ENCODE data around the gene AGTR1. TPM values are rescaled to one million over a fixed set of nuclear protein-coding genes. Genes with fewer than 3 reads are reported as not detected.
A peak's percentile ranks its signal among the peaks of the same experiment; 100 is the strongest.

Gene AGTR1
- total RNA-seq, 1 experiment from 2014 or later = not detected

DNA sequence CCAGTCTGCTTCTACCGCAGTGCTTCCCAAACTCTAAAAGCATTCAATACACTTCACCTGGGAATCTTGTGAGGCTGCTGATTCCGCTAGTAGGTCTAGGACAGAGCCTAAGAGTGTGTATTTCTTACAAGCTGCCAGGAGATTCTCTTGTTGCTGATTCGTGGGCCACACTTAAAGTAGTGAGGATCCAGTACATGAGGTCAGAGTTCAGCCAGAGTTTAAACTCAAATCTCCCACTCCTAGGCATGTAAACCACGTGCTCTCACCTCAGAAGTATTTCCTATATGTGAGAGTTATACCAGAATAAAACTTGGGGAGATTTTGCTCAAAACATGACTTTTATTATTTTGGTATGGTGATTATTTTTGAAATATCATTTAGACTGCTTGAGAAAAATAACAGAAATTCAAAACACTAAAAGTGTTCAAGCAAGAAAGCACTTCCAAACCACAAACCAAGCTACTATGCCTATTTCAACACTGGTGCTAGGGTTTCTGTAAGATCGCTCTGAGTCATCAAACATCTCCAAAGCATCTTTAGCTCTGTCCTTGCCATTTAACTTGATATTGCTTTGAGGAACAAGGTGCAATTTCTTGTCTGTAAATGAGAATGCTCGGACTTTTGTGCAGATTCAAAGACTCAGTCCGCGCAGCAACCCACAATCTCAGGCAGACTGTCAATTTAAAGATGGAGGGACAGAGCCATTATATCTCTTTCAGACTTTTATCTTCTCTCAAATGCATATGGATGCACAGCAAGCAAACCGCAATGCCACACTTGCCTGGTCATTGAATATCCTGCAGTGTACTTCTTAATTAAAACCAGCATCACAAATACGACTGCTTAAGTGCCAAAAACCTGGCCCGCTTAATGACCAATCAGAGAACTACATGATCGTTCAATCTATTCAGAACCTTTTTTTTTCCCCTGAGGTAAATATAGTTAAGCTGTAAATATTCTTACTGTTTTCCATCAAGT is 59.8 kb downstream of the AGTR1 start:
- peak; percentile 51 for DNase-seq (ENCODE audit: unreplicated experiment)
- Mint-ChIP-seq H3K27me3 (ENCODE audit: insufficient read depth, unreplicated experiment) (peaks cover 51% of the 10 kb centered on the region), H3K27ac (ENCODE audit: low read depth, unreplicated experiment) (no peak overlapping the region), H3K4me3 (ENCODE audit: unreplicated experiment) (no peak overlapping the region), H3K9me3 (ENCODE audit: unreplicated experiment) (no peaks in the 10 kb centered on the region), H3K4me1 (ENCODE audit: insufficient read depth, unreplicated experiment) (peaks cover 6% of the 10 kb centered on the region), H3K36me3 (ENCODE audit: insufficient read depth, unreplicated experiment) (no peaks in the 10 kb centered on the region)
- TF ChIP-seq, protein P1, sequence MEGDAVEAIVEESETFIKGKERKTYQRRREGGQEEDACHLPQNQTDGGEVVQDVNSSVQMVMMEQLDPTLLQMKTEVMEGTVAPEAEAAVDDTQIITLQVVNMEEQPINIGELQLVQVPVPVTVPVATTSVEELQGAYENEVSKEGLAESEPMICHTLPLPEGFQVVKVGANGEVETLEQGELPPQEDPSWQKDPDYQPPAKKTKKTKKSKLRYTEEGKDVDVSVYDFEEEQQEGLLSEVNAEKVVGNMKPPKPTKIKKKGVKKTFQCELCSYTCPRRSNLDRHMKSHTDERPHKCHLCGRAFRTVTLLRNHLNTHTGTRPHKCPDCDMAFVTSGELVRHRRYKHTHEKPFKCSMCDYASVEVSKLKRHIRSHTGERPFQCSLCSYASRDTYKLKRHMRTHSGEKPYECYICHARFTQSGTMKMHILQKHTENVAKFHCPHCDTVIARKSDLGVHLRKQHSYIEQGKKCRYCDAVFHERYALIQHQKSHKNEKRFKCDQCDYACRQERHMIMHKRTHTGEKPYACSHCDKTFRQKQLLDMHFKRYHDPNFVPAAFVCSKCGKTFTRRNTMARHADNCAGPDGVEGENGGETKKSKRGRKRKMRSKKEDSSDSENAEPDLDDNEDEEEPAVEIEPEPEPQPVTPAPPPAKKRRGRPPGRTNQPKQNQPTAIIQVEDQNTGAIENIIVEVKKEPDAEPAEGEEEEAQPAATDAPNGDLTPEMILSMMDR (IDR thresholded peaks at IDR 0.05; ENCODE audit: unreplicated experiment) = no peak
- POLR2A ChIA-PET = no interaction called here
- no TSS peak for BruUV-seq (replicated peaks)
- CTCF ChIA-PET = interaction anchor here (1.4 kb wide), 1 partner anchor 104 kb away, joined by 4 read pairs; no protein-coding TSS in a partner anchor
- intact Hi-C loops (cut with micrococcal nuclease) = no loop called here

DNA sequence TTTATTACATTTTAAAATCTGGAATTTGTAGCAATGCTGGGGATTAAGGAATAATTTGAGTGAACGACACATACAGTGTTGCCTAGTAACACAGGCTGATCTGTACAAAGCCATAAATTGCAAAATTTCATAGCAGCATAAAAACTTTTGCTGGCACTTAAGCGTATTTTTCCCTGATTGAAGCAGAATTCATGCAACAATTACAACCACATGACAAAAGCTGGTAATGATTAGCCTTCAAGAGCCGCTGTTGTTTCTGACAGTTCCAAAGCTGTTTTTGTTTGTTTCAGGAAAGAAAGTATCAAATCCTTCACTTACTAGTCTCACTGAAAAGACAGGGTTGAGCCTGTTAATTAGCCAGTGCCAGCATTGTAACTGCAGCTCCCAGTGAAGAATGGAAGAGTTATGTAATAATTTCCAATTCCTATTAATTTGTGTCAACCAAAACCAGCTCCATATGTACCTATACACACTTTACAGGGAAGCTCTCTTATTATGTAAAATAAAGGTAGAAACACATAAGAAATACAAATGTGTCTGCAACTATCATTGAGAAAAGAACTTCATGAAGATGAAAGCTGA is 60.7 kb downstream of the AGTR1 start:
- Mint-ChIP-seq H3K4me1 (ENCODE audit: insufficient read depth, unreplicated experiment) (peaks cover 3% of the 10 kb centered on the region), H3K9me3 (ENCODE audit: unreplicated experiment) (no peaks in the 10 kb centered on the region), H3K27me3 (ENCODE audit: insufficient read depth, unreplicated experiment) (peaks cover 42% of the 10 kb centered on the region), H3K4me3 (ENCODE audit: unreplicated experiment) (no peak overlapping the region), H3K36me3 (ENCODE audit: insufficient read depth, unreplicated experiment) (no peaks in the 10 kb centered on the region), H3K27ac (ENCODE audit: low read depth, unreplicated experiment) (no peak overlapping the region)
- TF ChIP-seq, protein P1 (IDR thresholded peaks at IDR 0.05; ENCODE audit: unreplicated experiment) = no peak
- CTCF ChIA-PET = interaction anchor here (1.4 kb wide), 1 partner anchor 103 kb away, joined by 4 read pairs; no protein-coding TSS in a partner anchor
- POLR2A ChIA-PET = no interaction called here
- intact Hi-C loops (cut with micrococcal nuclease) = no loop called here
- no TSS peak for BruUV-seq (replicated peaks)
- DNase-seq (ENCODE audit: unreplicated experiment) = no peak

DNA sequence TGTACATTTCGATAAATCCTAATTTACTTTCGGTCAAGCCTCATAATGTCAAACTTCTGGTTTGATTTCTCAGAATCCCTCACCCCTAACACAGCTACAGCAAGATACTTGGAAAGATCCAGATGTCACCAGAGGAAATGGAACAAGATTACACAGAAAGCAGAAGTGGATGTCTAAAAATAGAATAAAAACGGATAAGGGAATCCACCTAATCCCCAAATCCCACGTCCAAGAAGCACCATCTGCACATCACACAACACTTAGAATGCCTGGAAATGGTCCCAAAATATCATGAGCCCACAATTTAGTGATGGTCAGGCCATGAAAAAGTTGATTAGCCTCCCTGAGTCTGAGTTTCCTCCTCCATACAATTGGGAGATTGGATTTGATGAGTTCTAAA is 61.7 kb downstream of the AGTR1 start:
- H3K36me3 Mint-ChIP-seq (ENCODE audit: insufficient read depth, unreplicated experiment) = no peaks in the 10 kb centered on the region
- intact Hi-C loops (cut with micrococcal nuclease) = no loop called here
- H3K9me3 Mint-ChIP-seq (ENCODE audit: unreplicated experiment) = no peaks in the 10 kb centered on the region
- ChIA-PET POLR2A (no interaction called here), CTCF (no interaction called here)
- no TSS peak for BruUV-seq (replicated peaks)
- TF ChIP-seq, protein P1 (IDR thresholded peaks at IDR 0.05; ENCODE audit: unreplicated experiment) = no peak
- peaks cover 37% of the 10 kb centered on the region for H3K27me3 Mint-ChIP-seq (ENCODE audit: insufficient read depth, unreplicated experiment)
- H3K4me1 Mint-ChIP-seq (ENCODE audit: insufficient read depth, unreplicated experiment) = no peaks in the 10 kb centered on the region
- no peak for DNase-seq (ENCODE audit: unreplicated experiment)
- H3K4me3 Mint-ChIP-seq (ENCODE audit: unreplicated experiment) = no peak overlapping the region
- no peak overlapping the region for H3K27ac Mint-ChIP-seq (ENCODE audit: low read depth, unreplicated experiment)

DNA sequence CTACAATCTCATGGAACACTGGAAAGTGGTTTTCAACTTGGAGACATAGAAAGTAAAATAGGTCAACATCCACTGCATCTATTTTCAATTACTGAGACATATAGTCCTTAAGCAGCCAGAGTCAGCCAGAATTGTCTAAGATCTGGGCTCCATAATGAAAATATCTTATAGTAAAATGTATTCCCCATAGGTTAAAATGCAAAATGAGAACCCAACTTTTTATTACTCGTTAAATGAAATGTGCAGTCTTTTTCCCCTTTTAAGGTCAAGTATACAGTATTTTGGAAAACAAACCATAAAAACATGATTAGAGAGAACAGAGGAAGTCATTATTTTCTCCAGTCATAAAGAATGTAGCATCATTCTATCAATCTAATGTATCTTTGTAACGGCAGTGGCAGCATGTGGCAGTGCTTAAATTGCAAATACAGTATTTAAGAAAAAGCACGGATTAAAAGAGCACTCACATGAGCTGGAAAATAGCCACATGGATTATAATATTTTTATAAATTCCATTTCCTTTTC is 65.5 kb downstream of the AGTR1 start:
- CTCF ChIA-PET = interaction anchor here (1.0 kb wide), 1 partner anchor 179 kb away, joined by 3 read pairs; no protein-coding TSS in a partner anchor

More for the DNA sequence above, 65.5 kb downstream of the AGTR1 start:
- BruUV-seq (replicated peaks) = no TSS peak
- no peaks in the 10 kb centered on the region for H3K36me3 Mint-ChIP-seq (ENCODE audit: insufficient read depth, unreplicated experiment)
- TF ChIP-seq, protein P1 (IDR thresholded peaks at IDR 0.05; ENCODE audit: unreplicated experiment) = no peak
- no peaks in the 10 kb centered on the region for H3K4me1 Mint-ChIP-seq (ENCODE audit: insufficient read depth, unreplicated experiment)
- no peak overlapping the region for H3K4me3 Mint-ChIP-seq (ENCODE audit: unreplicated experiment)
- POLR2A ChIA-PET = no interaction called here
- intact Hi-C loops (cut with micrococcal nuclease) = no loop called here
- H3K27ac Mint-ChIP-seq (ENCODE audit: low read depth, unreplicated experiment) = no peak overlapping the region
- no peaks in the 10 kb centered on the region for H3K9me3 Mint-ChIP-seq (ENCODE audit: unreplicated experiment)
- DNase-seq (ENCODE audit: unreplicated experiment) = no peak
- H3K27me3 Mint-ChIP-seq (ENCODE audit: insufficient read depth, unreplicated experiment) = peaks cover 40% of the 10 kb centered on the region
